Fibroblast of the aortic adventitia (primary cell): ENCODE data around the gene FAM83F. TPM values are rescaled to one million over a fixed set of nuclear protein-coding genes. Genes with fewer than 3 reads are reported as not detected.

Source experiments
- DNase-seq: peaks from one replicate; pipeline ENCODE4 v3.0.0-alpha.2; 2010; ENCODE audit warnings: low read depth
- H3K4me3 ChIP-seq: 2 replicates; pipeline ENCODE4 v1.5.1; 2011; ENCODE audit warnings: low read depth, mild to moderate bottlenecking, control low read depth, low read length, moderate library complexity
- total RNA-seq: library from RNA; depleted of rRNA; stranded (reverse); fragments of >200 nt; gene quantifications from 2 replicates; pipeline ENCODE4 v1.2.3, GENCODE V29; 2012; ENCODE audit warnings: low replicate concordance
- TF ChIP-seq, protein P1 (sequence below): IDR thresholded peaks from 2 replicates; pipeline ENCODE4 v1.5.1; 2011; ENCODE audit warnings: mild to moderate bottlenecking, low read length, control low read depth, inconsistent platforms; ENCODE audit not compliant: insufficient read depth

FAM83F gene
- total RNA-seq, 1 donor = not detected

DNA sequence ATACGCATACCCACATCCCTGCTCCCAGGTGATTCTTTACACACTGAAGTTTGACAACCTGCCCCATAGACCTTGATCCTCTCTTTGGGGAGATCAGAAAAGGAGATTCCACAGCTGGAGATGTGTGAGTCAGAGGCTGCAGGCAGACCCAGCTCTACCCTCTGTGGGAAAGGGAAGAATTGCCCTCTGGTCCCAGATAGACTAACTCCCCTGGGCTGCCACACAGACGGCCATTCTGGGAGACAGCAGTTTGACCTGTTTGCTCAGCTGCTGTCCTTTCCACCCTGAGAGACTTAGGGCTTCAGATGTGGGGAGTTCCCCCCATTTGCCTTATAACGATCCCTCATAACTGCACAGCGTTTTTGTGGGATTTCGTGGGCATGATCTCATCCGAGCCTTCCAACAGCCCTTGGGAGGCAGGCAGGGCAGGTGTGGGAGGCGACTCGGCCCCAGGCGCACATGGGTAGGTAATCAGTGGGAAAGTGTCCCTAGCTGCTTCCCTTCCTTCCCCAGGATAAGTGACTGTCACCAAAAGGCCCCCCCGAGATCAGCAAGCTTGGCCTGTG is 14.1 kb downstream of the FAM83F start:
- TF ChIP-seq, protein P1, sequence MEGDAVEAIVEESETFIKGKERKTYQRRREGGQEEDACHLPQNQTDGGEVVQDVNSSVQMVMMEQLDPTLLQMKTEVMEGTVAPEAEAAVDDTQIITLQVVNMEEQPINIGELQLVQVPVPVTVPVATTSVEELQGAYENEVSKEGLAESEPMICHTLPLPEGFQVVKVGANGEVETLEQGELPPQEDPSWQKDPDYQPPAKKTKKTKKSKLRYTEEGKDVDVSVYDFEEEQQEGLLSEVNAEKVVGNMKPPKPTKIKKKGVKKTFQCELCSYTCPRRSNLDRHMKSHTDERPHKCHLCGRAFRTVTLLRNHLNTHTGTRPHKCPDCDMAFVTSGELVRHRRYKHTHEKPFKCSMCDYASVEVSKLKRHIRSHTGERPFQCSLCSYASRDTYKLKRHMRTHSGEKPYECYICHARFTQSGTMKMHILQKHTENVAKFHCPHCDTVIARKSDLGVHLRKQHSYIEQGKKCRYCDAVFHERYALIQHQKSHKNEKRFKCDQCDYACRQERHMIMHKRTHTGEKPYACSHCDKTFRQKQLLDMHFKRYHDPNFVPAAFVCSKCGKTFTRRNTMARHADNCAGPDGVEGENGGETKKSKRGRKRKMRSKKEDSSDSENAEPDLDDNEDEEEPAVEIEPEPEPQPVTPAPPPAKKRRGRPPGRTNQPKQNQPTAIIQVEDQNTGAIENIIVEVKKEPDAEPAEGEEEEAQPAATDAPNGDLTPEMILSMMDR = no peak
- no peak overlapping the region for H3K4me3 ChIP-seq
- no peak for DNase-seq

DNA sequence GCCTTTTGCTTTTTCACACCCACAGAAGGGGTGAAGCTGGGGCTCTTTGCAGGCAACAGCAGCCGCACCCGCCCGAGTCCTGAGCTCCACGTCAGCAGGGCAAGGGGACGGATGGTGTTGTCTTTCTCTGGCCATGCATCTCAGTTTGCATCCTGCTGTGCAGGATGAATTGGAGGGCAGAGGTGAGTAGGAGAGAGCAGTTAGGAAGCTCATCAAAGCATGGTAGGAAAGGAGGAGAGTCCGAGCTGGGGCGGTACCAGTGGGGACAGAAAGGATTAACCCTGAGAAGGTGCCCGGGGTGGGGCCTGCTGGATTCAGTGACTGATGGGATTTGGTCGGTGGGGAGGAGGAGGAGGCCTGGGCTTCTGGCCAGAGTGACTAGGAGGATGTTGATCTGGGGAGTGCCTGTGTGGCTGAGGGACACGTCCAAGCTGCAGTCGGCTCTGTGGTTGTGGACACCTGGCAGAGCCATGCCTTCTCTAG is 14.6 kb downstream of the FAM83F start:
- DNase-seq = no peak
- H3K4me3 ChIP-seq = no peak overlapping the region
- TF ChIP-seq, protein P1 = no peak

DNA sequence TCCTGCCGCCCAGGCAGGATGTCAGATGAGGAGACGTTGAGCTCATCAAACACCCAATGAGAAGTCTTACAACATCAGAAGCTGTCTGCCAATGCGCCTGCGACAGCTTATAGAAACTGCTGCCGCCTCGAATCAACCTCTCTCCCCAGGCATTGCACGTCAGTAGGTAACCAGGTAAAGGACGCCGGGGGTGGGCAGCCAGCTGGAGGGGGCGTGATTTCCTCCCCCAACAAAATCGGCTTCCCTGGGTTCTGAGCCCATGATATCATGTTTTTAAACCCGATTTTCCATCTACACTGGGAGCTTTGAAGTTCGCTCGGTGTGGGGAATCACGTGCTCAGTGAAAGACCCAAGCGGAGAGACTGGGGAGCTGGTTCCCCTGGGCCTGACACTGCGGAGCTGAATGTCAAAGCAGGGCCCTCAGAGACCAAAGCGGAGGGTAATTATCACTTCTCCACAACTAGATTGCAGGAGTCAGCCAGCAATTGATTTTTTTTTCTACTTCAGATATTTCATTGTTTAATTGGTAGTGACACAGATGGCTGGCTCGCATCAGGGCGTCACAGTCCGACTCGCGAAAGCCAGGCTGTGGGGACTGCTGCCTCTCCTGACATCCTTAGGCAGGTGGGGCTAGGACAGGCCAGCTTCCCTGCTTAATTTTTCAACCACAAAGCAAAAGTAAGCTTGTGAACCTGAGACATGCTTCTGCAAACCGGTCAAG is 15.4 kb downstream of the FAM83F start:
- H3K4me3 ChIP-seq = no peak overlapping the region
- TF ChIP-seq, protein P1 = no peak
- DNase-seq = no peak

DNA sequence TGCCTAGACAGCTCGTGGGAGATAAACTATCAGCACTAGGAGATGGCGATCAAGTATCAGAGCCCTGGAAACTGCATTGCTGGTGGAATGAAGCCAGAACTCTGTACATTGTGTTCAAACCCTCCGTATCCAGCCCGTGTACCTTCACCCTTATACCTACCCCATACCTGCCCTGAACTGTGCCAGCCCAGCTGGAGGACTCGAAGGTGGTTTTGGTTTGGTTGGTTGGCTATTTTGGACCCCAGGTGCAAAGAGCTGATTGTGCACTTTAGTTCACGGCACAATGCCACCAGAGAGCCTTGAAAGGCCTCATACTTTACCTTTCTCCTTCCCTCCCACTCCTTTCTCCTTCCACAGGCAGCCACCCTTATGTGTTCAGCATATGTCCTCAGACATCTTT is 16.0 kb downstream of the FAM83F start:
- DNase-seq = no peak
- TF ChIP-seq, protein P1 = no peak
- no peak overlapping the region for H3K4me3 ChIP-seq

DNA sequence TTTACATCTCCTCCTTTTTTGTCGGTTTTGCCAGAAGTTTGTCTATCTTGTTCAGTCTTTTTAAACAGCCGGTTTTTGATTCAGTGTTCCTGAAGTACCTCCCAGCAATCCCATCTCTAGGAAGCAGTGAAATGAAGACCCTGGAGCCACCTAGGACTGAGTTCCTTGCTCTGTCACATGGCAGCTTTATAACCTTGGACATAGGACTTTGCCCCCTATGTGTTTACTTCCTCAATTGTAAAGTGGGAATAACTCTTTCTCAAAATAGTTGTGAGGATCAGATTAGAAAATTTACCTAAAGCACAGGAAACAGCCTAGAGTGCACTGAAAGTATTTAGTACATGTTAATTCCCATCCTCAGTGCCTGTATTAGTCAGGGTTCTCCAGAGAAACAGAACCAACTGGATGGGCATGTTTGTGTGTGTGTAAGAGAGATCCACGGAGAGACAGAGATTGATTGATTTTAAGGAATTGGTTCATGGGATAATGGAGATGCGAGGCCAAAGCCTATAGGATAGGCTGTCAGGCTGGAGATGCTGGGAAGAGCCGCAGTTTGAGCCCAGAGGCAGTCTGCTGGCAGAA is 20.0 kb downstream of the FAM83F start:
- no peak for DNase-seq
- H3K4me3 ChIP-seq = no peak overlapping the region
- TF ChIP-seq, protein P1 = no peak

DNA sequence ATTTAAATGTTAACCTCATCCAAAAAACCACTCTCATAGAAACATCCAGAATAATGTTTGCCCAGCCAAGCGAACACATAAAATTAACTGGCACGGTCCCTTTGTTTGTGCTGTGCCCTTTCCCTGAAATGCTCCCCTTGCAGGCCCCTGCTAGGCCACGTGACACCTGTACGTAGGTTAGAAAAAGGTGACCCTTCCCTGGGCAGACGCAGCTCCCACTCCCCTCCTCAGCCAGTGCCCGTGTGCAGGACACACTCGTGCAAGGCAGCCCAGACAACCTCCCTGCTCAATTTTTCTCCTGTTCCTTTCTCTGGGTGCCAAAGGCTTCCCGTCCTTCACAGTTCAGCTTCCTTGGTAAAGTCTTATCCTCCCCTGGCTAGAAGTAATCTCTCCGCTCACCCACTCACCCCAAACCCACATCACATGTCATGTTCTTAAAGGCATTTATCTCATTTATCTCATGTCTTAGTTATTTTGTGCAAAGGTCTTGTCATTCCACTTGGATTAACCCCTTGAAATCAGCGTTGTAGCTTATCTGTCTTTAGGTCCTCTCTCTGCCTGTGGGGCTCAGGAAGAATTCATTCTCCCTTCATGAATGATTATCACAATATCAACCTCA is 20.7 kb downstream of the FAM83F start:
- no peak overlapping the region for H3K4me3 ChIP-seq
- TF ChIP-seq, protein P1 = no peak
- no peak for DNase-seq
